Vagina (tissue), 2 donors: ENCODE results near the gene TTLL8. TPM values are rescaled to one million over a fixed set of nuclear protein-coding genes. Genes with fewer than 3 reads are reported as not detected.
A peak's percentile ranks its signal among the peaks of the same experiment; 100 is the strongest.

Source experiments
- DNase-seq, 2 donors: peaks; one replicate each; pipeline ENCODE4 v3.0.0-alpha.2; 2017; ENCODE audit errors: extremely low spot score in 2 of 2
- H3K27ac ChIP-seq: fragments of 200-600 bp; sonication (generic); one replicate; pipeline ENCODE4 v1.5.1; 2019
- H3K27me3 ChIP-seq: fragments of 200-600 bp; sonication (generic); one replicate; pipeline ENCODE4 v1.5.1; 2019
- H3K36me3 ChIP-seq, 2 donors: fragments of 200-600 bp; sonication (generic); one replicate each; pipeline ENCODE4 v1.5.1; 2017 to 2019
- H3K4me1 ChIP-seq: fragments of 200-600 bp; sonication (generic); one replicate; pipeline ENCODE4 v1.5.1; 2019
- H3K4me3 ChIP-seq, 2 donors: fragments of 200-600 bp; sonication (generic); 1 replicate in 1 of 2; 2 replicates in 1 of 2; pipeline ENCODE4 v1.5.1; 2016 to 2019
- H3K9me3 ChIP-seq: fragments of 200-600 bp; sonication (generic); one replicate; pipeline ENCODE4 v1.5.1; 2019
- POLR2A ChIP-seq, 2 donors: fragments of 450-650 bp; IDR thresholded peaks; one replicate each; pipeline ENCODE4 v1.6.1; 2017; ENCODE audit warnings: antibody characterized with exemption in 2 of 2, mild to moderate bottlenecking in 2 of 2, moderate library complexity in 2 of 2
- POLR2AphosphoS5 ChIP-seq, 2 donors: sonication (generic); formaldehyde crosslinking; IDR thresholded peaks; one replicate each; pipeline ENCODE4 v1.9.0; 2017; ENCODE audit warnings: antibody characterized with exemption in 2 of 2, mild to moderate bottlenecking in 2 of 2, low read depth in 1 of 2; ENCODE audit not compliant: insufficient read depth in 1 of 2
- intact Hi-C: fragments of 100-400 bp; cut with DNase I; formaldehyde crosslinking; loops from one replicate; pipeline ENCODE4 v1.15.1; 2023
- total RNA-seq: library from RNA; depleted of rRNA; stranded (reverse); fragments of >200 nt; gene quantifications from one replicate; pipeline ENCODE4 v1.2.3, GENCODE V29; 2016
- TF ChIP-seq, protein P1 (sequence below), 3 experiments: fragments of 450-650 bp in 2 of 3; fragments of 200-600 bp in 1 of 3; sonication (generic) in 1 of 3; IDR thresholded peaks; one replicate each; pipeline ENCODE4 v1.5.1; 2017 to 2019; ENCODE audit warnings: antibody characterized with exemption in 3 of 3, mild to moderate bottlenecking in 2 of 3, moderate library complexity in 2 of 3

TTLL8 gene
- total RNA-seq, 1 donor from 2014 or later: not detected

DNA sequence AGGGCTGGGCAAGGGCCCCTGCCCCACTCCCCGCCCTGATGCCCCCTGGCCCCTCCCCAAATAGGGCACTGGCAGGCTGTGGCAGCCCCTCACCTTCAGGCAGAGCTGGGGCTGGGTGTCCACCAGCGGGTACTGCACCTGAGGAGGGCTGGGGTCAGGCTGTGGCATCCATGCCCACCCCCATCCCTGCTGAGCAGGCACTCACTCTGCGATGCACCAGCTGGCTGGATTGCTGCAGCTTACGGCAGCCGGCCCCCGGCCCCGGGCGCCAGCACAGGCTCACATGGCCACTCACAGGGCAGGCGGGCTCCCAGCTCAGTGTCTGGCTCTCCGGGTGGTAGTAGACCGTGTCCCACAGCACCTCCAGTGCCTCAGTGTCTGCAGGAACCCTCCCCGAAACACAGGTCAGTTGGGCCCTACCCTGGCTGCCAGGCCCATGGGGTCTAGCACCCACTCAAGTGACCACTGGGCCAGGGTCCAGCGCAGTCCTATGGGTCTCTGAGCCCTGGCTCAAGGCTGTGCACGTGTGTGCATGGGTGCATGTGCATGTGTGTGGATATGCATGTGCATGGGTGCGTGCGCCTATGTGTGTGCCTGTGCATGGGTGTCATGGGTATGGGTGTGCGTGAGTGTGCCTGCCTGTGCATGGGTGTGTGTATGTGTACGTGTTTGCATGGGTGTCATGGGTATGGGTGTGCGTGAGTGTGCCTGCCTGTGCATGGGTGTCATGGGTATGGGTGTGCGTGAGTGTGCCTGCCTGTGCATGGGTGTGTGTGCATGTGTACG, 60.0 kb downstream of the TTLL8 start:
- H3K27me3 ChIP-seq: no peaks in the 10 kb centered on the region
- H3K36me3 ChIP-seq: no peaks in the 10 kb centered on the region
- no peak overlapping the region for H3K27ac ChIP-seq
- no peak for TF ChIP-seq POLR2AphosphoS5 (IDR thresholded peaks at IDR 0.05; ENCODE audit: insufficient read depth in 1 of 2, low read depth in 1 of 2)
- TF ChIP-seq POLR2A (IDR thresholded peaks at IDR 0.05): no peak
- TF ChIP-seq, protein P1, sequence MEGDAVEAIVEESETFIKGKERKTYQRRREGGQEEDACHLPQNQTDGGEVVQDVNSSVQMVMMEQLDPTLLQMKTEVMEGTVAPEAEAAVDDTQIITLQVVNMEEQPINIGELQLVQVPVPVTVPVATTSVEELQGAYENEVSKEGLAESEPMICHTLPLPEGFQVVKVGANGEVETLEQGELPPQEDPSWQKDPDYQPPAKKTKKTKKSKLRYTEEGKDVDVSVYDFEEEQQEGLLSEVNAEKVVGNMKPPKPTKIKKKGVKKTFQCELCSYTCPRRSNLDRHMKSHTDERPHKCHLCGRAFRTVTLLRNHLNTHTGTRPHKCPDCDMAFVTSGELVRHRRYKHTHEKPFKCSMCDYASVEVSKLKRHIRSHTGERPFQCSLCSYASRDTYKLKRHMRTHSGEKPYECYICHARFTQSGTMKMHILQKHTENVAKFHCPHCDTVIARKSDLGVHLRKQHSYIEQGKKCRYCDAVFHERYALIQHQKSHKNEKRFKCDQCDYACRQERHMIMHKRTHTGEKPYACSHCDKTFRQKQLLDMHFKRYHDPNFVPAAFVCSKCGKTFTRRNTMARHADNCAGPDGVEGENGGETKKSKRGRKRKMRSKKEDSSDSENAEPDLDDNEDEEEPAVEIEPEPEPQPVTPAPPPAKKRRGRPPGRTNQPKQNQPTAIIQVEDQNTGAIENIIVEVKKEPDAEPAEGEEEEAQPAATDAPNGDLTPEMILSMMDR (IDR thresholded peaks at IDR 0.05): no peak
- DNase-seq: peak; percentile 64 to 79
- intact Hi-C loops: no loop called here
- no peaks in the 10 kb centered on the region for H3K9me3 ChIP-seq
- H3K4me1 ChIP-seq: peaks cover 3% of the 10 kb centered on the region
- H3K4me3 ChIP-seq: no peak overlapping the region

DNA sequence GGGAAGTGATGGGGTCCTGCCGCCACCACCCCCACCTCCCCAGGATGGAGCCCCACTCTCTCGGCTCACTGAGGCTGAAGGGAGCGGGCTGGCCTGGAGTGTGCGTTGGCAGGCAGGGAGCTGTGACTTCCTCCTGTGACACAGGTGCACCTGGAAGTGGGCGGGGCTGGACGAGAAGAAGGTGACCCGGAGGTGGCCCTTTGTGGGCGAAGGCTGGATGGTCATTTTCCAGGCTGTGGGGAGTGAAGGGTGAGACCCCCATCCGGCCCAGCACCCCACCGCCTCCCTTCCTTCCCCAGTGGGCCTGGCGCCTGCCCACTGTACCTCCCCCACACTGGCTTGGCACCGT, 60.9 kb downstream of the TTLL8 start:
- DNase-seq: peak; percentile 64 to 69
- intact Hi-C loops: no loop called here
- Histone ChIP-seq H3K27me3 (no peaks in the 10 kb centered on the region), H3K36me3 (no peaks in the 10 kb centered on the region), H3K27ac (no peak overlapping the region), H3K4me1 (peaks cover 3% of the 10 kb centered on the region), H3K9me3 (no peaks in the 10 kb centered on the region), H3K4me3 (no peak overlapping the region)
- TF ChIP-seq POLR2A (IDR thresholded peaks at IDR 0.05): no peak
- TF ChIP-seq, protein P1 (IDR thresholded peaks at IDR 0.05): no peak
- no peak for TF ChIP-seq POLR2AphosphoS5 (IDR thresholded peaks at IDR 0.05; ENCODE audit: insufficient read depth in 1 of 2, low read depth in 1 of 2)

DNA sequence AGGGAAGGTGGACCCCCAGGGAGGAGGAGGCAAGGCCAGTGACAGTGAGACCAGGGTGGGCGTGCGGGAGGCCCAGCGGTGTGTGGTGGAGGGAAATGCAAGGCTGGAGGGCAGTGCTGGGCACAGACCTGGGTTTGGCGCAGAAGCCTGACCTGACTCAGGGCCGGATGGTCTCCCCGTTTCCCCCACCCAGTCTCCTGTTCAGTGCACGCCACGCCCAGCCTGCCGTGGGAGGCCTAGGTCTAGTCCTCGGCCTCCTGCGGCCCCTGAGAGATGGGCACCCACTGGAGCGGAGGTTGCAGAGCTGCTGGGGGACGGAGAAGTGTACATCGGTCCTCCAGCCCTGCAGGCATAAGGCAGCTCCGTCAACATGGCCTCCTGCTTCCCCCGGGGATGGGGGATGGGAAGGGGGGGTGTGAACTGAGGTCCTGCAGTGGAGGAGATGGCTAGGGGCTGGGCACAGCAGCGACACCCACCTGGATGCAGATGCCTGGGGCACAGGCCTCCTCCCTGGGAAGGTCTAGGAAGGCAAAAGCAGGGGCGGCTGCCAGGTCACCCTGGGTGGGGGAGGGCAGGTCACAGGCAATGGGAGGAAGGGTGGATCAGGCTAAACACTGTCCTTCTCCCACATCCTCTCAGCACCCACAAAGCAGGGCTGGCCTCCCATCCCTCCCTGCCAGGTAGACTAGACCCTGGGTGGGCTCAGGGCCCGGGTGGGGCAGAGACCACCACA, 61.4 kb downstream of the TTLL8 start:
- DNase-seq: peak; percentile 65 to 96
- H3K27ac ChIP-seq: no peak overlapping the region
- H3K9me3 ChIP-seq: no peaks in the 10 kb centered on the region
- H3K4me1 ChIP-seq: peaks cover 3% of the 10 kb centered on the region
- intact Hi-C loops: no loop called here
- TF ChIP-seq POLR2A (IDR thresholded peaks at IDR 0.05): no peak
- no peak for TF ChIP-seq POLR2AphosphoS5 (IDR thresholded peaks at IDR 0.05; ENCODE audit: insufficient read depth in 1 of 2, low read depth in 1 of 2)
- TF ChIP-seq, protein P1 (IDR thresholded peaks at IDR 0.05): no peak
- no peaks in the 10 kb centered on the region for H3K27me3 ChIP-seq
- H3K4me3 ChIP-seq: no peak overlapping the region
- no peaks in the 10 kb centered on the region for H3K36me3 ChIP-seq

GRCh38 chr22:49996119-49996517, 62.0 kb downstream of the TTLL8 start:
- DNase-seq: peak in 1 of 2 donors; percentile 83
- TF ChIP-seq POLR2A (IDR thresholded peaks at IDR 0.05): no peak

DNA sequence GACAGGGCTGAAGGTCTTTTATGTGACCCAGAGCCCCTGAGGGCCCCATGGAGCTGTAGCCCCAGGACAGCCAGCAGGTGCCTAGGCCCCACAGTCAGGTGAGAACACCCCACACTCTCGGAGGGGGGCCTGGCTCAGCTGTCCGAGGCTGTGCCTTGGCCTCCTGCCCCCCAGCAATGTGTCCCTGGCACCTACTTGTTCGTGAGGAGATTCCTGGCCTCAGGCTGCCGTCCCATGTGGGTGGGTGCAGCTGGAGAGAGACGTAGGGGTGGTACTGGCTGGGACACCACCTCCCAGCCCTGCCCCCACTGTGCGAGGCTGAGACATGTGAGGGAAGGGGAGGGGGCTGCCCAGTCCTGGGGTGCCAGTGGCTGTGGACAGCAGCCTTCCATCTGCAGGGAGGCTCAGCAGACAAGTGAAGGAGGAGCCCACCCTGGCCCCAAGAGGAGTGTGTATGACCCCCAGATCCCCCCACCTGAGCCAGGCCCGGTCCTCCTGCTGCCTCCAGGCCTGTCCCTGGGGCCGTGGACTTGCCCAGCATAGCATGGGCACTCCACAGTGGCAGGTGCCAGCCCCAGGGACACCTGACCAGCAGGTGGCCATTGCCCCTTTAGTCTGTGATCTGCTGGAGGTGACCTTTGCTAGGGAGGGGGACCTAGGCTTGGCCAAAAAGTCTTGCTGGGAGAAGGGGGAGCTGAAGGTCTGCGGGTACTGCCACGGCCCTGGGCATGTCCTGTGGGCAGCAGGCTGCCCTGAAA, 62.6 kb downstream of the TTLL8 start:
- TF ChIP-seq POLR2A (IDR thresholded peaks at IDR 0.05) (no peak), POLR2AphosphoS5 (IDR thresholded peaks at IDR 0.05; ENCODE audit: insufficient read depth in 1 of 2, low read depth in 1 of 2) (no peak)
- TF ChIP-seq, protein P1 (IDR thresholded peaks at IDR 0.05): no peak
- peak; percentile 79 to 95 for DNase-seq
- intact Hi-C loops: no loop called here

More at GRCh38 chr22:49996119-49996517, 62.0 kb downstream of the TTLL8 start:
- H3K4me1 ChIP-seq: peaks cover 3% of the 10 kb centered on the region
- no peaks in the 10 kb centered on the region for H3K27me3 ChIP-seq
- no peaks in the 10 kb centered on the region for H3K36me3 ChIP-seq
- H3K4me3 ChIP-seq: no peak overlapping the region
- intact Hi-C loops: no loop called here
- no peak overlapping the region for H3K27ac ChIP-seq
- H3K9me3 ChIP-seq: peaks cover 5% of the 10 kb centered on the region

More for the DNA sequence above, 62.6 kb downstream of the TTLL8 start:
- Histone ChIP-seq H3K4me3 (no peak overlapping the region), H3K4me1 (peaks cover 3% of the 10 kb centered on the region), H3K36me3 (no peaks in the 10 kb centered on the region), H3K9me3 (peaks cover 10% of the 10 kb centered on the region), H3K27me3 (no peaks in the 10 kb centered on the region), H3K27ac (no peak overlapping the region)
